IPS-NIHi7 (cell line): ENCODE results near the gene NUDT16L1.

Experiments used
- DNase-seq: peaks from one replicate; pipeline ENCODE4 v3.0.0; 2012; ENCODE audit warnings: mixed read lengths; ENCODE audit errors: extremely low spot score

NUDT16L1 gene

DNA sequence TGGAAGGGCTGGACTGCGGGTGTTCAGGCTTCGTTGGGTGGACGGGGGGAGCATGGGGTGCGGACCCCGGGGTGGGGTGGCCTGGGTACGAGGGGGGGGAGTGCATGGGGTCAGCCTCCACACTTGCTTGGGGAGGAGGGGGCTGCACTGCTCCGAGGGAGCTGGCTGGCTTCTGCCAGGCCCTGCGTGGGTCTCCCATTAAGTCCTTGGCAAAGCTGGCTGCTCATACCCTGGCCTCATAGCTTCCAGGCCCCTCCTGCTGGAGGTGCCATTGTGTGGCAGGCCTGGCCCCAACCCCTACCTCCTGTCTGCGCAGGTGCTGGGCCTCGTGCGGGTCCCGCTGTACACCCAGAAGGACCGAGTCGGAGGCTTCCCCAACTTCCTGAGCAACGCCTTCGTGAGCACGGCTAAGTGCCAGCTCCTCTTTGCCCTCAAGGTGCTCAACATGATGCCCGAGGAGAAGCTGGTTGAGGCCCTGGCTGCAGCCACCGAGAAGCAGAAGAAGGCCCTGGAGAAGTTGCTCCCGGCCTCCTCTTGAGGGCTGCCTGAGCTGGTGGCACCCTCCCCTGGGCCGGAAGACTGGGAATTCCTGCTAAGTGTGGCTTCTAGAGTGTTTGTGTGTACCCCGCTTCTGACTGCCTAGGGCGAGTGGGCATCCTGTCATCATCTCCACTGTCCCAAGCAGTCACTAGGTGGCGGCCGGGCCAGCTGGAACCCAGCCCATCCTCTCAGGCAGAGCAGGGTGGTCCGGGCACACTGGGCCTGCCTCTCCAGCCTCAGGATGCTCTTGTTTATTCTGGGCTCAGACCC lies 1.5 kb downstream of the NUDT16L1 start:
- DNase-seq = no peak

DNA sequence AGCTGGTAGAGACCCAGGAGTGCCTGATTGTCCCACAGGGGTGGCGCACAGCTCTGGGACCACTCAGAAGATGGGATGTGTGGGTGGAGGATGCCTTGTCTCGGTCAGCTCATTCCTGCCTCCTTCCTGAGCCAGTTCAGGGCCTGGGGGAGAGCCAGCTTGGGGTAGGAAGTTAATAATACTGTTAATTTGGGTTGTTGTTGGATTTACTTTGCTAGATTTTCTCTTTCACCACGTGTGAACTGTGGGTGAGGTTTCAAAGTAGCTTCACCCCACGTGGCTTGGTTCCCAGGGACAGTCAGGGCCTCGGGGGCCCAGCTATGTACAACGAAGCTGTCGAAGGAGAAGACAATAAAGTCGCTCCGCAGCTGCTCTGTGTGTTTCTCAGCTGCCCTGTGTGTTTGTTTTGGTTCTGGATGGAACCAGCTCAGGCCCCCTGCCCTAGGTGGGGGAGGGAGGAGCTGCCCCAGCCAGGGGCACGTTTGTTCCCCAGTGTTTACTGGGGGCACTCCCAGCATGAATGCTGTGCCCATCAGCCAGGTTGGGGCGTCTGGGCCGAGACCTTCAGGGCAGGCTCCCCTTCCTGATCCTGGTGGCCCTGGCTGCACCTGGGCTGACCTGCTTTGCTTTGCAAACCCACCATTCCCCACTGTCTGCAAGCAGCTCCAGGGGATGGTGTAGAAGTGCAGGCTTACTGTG lies 2.3 kb downstream of the NUDT16L1 start:
- no peak for DNase-seq

DNA sequence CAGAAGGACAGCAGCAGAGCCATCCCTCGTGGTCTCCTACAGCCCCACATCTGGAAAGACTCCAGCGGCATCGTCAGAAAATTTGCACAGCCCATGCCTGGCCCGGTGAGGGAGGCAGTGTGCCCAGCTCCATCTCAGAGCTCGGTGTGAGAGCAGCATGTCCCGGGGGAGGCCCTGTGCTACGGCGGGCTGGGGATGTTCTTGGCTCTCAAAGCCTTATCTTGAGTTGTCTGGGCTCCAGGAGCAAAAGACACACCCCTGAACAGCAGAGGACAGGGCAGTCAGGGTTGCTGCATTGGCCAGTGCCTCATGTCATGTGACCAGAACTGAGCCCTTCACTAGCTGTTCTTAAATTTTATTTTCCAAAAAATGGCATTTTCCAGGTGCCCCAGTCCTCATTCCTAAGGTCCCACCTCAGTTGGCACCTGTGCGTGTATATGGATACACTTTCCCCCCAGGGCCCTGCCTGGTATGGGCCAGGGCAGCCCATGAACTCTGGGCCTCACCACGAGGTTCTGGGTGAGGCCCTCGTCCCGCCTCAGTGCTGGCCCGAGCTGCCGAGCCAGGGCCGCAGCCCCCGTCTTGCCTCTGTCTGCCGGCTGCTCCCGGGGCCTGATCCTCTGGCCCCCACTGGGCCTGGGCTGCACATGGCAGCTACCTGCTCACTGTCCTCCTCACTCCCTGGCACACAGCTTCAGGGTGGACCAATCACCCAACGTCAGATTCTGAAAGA lies 3.0 kb downstream of the NUDT16L1 start:
- DNase-seq = no peak

DNA sequence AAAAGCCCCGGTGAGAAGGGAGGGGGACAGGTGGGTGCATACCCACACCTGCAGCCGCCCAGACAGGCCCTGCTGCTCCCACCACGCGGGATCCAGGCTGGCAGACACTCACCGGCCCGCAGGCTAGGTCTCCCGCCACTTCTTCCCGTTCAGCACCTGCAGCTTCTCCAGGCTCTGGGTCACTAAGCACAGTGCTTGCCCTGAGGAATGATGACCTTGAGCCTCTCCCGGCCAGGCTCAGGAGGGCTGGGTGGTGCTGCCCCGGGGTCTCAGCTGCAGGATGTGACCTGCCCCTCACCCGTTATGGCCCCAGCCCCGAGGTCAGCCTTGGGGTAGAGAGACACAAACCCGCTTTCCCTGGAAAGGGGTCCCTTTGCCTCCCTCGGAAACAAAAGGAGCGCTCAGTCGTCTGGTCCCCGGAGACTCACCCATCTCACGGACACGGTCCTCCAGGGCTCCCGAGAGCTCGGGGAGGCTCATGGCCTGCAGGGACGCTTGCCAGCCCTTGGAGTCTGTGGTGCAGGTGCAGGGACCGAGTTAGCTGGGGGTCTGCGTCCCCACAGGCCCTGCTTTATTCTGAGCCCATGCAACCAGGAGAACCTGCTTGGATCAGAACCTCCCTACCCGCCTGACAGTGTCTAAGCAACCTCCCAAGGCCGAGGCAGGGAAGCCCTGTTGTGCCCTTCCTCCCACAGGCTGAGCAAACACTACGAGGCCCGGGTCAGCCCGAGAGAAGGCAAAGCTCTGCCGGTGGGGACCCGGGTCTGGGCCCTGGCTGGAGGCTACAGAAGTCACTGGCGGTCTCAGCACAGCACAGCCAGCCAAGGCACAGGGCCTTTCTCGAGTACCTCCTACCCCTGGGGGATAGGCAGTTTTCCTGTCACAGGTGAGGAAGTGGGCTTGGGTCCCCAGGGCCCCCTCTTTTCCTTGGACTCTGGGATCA lies 3.8 kb downstream of the NUDT16L1 start:
- DNase-seq = no peak

DNA sequence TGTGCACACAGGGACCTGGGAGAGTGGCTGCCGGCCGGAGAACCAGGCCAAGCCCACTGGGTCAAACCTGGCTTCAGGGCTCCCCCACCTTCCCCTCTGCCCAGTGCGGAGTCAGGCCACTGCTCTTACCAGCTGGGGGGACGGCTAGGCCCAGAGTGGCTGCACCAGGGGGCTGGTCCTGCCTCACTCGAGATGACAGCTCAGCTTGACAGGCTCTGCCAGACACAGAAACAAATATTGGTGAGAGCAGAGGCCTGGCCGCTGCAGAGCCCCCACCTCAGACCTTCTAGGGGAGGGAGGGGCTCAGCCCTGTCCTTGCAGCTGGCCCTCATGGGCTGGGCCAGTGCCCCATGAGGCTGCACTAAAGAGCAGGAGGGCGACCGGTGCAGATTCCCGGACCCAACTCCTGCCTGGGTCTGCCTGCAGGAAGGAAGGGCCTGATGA lies 4.5 kb downstream of the NUDT16L1 start:
- no peak for DNase-seq

DNA sequence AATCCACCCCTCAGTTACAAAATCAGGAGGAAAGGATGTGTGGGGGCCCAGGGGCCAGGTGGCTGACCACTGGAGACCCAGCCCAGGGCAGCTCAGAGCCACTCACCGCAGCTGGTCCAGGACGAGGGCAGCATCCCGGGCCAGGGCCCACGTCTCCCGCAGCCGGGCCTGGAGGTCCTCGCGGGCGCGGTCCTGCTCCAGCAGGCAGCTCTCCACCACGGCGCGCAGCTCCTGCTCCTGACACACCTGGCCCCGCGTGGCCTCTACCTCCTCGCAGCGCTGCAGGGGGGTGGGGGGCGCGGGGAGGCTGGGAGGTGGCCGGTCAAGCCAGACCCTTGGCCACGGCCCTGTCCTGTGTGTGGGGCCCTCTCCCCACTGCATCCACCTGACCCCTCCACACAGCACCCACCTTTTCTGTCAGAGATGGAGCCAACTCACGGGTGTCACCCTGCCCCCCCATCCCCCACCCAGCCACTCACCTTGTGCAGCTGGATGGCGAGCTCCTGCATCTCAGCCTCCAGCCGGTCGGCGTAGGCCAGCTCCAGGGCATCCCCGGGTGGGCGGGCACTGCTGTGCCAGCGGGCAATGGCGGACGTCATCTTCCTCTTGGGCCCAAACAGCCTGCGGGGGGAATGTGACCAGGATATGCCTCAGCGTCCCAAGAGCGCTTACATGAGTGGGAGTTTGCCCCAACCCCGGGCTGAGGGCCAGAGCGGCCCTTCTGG lies 5.1 kb downstream of the NUDT16L1 start:
- no peak for DNase-seq

DNA sequence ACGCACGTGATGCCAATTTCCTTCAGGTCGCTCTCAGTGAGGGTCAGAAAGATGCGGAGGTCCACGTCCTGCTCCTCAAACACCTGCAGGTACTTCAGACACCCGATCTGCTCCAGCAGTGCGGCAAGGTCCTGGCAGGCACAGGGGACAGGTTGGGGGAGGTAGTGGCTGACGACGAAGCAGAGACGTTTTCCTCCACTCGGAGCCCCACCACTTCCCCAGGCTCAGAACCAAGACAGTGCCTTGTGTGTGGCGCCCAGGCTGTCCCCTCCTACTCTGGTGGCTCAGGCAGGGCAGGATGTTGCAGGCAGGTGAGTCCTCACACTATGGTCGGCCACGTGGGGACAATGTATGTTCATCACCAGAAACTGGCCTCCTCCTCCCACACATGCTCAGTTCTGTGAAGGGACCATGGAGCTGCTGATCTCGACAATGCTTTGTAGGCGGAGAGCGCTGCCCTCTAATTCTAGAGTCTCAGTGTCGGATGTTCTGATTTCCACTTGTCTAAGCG lies 5.7 kb downstream of the NUDT16L1 start:
- DNase-seq = no peak

DNA sequence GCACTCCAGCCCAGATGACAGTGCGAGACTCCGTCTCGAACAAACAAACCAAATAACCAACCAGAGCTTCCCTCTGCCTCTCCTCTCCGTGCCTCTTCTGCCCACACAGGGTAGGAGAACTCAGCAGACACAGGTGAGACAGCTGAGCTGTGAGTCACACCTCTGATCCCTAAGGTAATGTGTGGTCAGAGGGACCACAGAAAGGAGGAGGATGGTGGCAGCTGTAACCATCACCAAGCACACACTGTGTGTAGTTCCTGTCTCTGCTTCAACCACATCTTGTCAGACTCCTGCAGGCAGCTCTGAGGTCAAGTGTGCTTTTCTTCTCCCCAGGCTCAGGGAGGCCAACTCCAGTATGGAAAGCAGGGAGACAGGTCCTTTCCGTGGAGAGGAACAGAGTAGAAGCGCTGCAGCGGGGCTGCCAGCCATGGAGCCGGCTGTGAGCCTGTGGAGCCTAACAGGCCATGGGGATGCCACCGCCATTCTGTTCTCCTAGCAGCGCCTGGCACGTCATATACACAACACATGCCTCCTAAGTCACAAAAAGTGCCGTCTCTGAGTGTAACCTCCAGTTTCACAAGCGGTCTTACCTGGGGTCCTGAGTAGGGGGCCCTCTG lies 7.1 kb downstream of the NUDT16L1 start:
- DNase-seq = no peak

DNA sequence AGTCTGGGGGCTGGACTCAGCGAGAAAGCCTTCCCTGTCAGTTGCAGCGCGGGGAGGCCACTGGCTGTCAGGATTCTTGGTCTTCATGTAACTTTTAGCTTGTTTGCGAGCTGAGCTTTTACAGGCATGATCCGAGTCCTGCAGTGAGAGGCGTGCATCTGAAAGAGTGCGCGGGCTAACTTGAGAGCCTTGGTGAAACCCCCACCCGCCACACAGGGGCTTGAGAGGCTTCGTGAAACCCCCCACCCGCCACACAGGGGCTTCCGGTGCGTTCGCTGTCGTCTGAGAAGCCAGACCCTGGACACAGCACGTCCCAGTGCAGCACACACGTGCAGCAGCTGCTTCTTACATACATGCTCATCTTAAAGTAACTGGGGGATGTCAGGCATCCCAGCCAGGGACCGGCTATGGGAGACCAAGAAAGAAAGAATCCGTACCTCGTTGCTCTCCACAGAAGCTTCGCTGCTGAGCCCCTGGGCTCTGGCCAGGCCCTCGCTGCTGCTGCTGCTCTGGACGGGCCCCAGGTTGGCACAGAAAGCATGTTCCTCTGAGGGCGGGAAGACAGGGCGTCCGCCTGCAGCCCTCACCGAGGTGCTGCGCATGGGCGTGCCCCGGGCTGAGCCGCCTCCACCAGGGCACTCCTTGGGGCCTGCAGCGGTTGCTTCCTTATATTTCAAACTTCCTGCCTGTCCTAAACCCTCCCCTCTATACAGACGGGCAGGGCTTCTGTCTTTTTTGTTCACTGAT lies 7.8 kb downstream of the NUDT16L1 start:
- no peak for DNase-seq

DNA sequence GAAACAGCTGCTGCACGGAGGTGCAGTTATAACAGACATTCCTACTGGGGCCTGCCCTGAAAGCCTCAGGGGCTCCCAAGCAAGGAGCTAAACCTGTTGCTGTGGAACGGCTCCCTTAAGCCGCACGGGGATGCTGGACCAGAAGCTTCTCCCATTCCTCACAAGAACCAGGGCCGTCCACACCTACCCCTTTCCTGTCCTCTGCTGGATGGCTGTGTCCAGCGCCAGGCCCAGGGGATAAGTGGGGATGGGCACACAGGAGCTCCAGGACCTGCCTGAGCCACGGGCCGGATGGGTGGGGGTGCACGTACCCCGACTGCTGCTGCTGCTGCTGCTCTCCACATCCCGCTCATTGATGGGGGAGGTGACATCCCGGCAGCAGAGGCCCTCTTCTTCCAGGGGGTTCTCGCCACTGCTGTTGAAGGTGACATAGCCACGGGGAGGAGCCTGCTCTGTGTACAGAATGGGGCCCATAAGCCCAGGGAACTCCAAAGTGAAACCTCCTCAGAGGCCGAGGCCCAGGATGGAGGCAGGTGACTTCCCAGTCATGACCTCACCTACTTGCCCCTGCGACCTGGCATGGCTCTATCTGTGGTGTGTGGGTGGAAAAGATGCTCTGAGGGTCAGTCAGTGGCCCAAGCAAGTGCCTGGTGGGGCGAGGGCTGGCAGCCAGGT lies 8.6 kb downstream of the NUDT16L1 start:
- DNase-seq = no peak

DNA sequence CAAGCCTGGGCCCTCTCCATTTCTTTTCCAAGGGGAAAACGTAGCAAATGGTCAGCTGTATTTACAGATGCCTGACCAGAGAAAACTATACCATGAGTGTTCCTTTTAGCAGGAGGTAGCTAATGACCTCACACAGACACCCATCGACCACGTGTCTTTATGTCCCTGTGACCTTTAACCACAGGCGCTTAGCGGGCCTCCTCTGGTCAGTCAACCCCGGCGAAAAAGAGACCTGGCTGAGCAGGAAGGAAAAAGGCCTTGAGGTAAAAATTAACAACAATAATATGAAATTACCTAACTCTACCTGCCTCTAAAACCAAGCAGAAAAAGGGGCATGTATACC lies 9.1 kb downstream of the NUDT16L1 start:
- no peak for DNase-seq

DNA sequence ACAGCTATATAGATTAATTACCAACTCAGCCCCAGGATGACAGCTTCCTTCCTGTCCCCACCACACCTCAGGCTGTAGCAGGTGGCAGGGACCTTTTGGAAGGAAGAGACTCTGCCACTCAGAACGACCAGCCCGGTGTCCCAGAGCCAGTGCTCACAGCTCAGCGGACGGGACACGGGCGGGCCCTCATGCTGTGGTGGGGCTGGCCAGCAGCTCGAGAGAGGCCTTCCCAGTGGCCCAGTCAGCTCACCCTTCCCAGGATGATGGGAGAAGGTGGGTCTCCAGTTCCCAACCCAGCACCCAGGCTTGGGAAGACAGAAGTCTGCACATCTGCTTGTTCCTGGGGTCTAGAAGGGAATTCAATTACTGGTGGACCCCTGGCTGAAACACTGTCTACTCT lies 10.5 kb downstream of the NUDT16L1 start:
- DNase-seq = no peak

DNA sequence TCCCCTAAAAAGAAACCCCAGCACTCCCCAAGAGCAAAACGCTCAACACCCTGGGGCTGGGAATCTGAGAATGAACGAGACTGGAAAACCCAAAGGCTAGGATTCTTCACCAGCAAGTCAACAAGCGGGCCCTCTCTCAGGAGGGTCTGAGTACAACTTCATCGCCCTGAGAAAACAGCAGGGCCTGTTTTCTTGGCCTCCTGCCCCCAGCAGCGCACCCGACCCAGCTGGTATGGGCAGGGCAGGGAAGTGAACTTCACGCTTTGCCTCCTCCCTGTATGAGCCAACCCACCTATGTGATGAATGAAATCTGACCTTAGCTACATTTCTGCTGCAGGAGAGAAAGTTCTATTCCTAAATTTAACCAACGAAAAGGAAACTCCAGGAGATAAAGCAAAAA lies 11.1 kb downstream of the NUDT16L1 start:
- DNase-seq = no peak

DNA sequence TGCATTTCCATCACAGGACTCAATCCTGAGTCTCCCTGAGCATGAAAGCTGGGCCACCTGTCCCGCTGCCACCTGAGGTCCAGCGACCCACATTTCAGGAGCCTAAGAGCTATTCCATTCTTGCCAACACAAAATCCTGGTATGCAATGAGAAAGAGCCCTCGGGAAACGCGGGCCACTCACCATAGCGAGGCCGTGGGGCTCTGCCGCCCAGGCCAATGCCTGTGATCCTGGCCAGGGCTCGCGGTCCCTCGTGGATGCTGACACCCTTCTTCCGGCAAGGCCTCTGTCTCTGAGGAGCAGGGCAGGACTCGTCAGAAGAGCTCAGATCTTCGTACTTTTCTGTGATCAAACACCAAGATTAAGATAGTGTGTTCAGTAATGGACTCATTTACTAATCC lies 11.6 kb downstream of the NUDT16L1 start:
- no peak for DNase-seq

DNA sequence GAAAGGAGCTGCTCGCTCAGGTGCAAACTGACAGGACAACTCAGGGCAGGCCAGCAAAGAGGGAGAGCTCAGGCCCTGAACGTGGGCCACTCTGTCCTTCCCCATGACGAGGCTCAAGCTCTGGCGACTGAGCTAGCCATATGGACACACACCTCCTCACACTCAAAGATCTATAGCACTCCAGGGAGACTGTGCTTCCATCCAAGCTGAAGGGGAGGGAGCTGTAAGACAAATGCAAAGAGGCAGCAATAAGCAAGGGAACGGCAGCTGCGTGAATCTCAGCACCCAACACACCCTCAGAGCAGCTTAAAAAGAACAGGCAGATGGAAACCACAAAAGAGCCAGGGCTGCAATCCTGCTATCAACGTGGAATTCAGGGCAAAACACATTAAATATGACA lies 13.5 kb downstream of the NUDT16L1 start:
- DNase-seq = no peak

DNA sequence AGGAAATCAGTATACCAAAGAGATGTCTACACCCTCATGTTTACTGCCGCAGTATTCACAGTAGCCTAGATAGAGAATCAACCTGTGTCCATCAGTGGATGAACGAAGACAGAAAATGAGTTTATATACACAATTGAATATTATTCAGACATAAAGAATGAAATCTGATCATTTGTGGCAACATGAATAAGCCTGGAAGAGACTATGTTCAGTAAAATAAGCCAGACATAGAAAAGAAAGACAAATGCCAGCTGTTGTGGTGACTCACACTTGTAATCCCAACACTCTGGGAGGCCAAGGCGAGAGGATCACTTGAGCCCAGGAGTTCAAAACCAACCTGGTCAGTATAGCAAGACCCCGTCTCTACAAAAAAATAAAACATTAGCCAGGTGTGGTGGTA lies 16.1 kb downstream of the NUDT16L1 start:
- no peak for DNase-seq

DNA sequence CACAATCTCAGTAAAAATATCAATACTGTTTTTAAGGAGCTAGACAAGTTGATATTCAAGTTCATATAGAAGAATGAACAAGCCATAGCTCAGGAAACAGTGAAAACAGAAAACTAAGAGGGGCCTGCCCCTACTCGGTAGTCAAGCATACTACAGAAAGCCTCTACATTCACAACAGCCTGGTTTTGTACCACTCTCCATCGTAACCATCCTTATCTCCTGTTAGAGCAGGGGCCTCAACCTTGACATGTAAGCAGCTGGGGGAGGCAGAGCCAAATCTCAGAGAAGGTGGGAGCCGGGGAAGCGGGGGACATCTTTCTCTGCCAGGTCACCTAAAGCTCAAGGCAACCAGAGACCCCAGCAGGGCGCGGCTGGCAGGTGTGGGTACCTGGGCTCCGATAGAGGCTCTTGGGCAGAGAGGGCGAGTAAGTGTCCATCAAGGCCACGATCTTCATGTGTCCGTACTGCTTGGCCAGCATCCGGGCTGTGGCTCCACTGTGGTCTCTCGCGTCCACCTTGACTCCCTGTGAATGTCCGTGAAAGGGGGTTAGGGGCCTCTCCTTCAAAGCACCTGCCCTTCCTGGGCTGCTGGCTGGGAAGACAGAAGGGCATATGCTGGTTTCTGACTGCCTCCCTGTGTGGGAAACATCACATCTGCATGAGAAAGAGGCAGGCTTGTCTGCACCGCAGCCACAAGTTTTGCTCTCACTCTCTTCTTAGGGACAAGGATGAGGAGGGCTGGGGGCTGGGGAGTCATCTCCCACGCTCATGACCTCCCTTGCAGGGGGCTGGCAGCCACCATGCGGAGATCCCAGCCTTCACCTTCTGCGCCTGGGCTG lies 20.5 kb downstream of the NUDT16L1 start:
- peak; percentile 56 for DNase-seq

DNA sequence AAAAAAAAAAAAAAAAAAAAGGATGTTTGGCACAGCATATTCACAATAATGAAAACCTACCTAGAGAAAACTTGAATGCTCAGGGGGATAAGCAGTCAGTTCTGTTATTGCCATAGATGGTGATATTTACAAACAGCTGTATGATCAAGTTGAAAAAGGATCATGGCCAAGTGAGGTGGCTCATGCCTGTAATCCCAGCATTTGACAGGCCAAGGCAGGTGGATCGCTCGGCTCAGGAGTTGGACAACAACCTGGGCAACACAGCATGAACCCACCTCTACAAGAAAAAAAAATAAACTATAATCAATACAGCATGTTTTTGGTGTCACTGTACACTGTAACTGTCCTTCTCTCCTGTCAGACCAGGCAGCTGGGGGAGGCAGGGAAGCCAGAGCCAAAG lies 21.6 kb downstream of the NUDT16L1 start:
- no peak for DNase-seq
